IPS DF 6.9 (cell line): ENCODE measurements around the gene NPAS2.

Source experiments
- DNase-seq: peaks from one replicate; pipeline ENCODE4 v3.0.0-alpha.2; 2013; ENCODE audit warnings: low read depth, low spot score
- H3K27ac ChIP-seq: one replicate; pipeline ENCODE4 v1.5.1; 2013; ENCODE audit warnings: low read length, control low read depth
- H3K27me3 ChIP-seq: 2 replicates; pipeline ENCODE4 v1.6.1; 2013; ENCODE audit warnings: mild to moderate bottlenecking, low read length; ENCODE audit not compliant: control insufficient read depth, insufficient read depth
- H3K36me3 ChIP-seq: 2 replicates; pipeline ENCODE4 v1.6.1; 2013; ENCODE audit warnings: low read length; ENCODE audit not compliant: control insufficient read depth, insufficient read depth
- H3K4me1 ChIP-seq: 2 replicates; pipeline ENCODE4 v1.6.1; 2013; ENCODE audit warnings: low read length; ENCODE audit not compliant: control insufficient read depth, insufficient read depth
- H3K4me3 ChIP-seq: 2 replicates; pipeline ENCODE4 v1.5.1; 2013; ENCODE audit warnings: mild to moderate bottlenecking, low read length
- H3K9me3 ChIP-seq: 2 replicates; pipeline ENCODE4 v1.6.1; 2013; ENCODE audit warnings: low read length, inconsistent platforms; ENCODE audit not compliant: control insufficient read depth, insufficient read depth
- WGBS: extraction: QIAGEN DNeasy Blood & Tissue Kit; methylation state at CpG from one replicate; pipeline ENCODE4 v1.1.7; 2013; ENCODE audit warnings: mixed read lengths, missing lambda C conversion rate; ENCODE audit not compliant: insufficient read length, insufficient coverage; 5-methylcytosine and 5-hydroxymethylcytosine counted together

NPAS2 gene

DNA sequence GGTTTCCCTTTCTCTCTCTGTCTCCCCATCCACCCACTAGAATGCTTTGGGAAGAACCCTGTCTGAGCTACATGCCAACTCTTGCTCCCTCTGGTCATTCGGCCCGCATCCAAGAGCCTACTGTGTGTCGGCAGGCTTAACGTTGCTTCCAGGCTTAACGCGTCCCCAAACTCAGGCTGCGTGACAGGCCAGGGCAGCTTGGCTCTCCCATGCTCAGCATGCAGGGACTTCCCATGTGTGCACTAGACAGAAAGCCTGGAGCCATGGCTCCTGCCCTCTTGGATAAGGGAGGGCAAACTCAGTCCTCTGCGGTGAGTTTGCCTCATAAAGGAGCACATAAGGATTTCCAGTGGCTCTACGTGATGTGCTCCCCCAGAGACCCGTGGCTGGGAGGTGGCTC is 225.4 kb downstream of the NPAS2 start:
- DNase-seq = no peak
- no peaks in the 10 kb centered on the region for H3K27me3 ChIP-seq
- no CpG with 5 or more reads among the region's 10 CpGs for WGBS
- H3K36me3 ChIP-seq = no peaks in the 10 kb centered on the region; the same call in 1 of the 2 replicates
- no peak overlapping the region for H3K27ac ChIP-seq
- no peak overlapping the region for H3K4me3 ChIP-seq
- H3K4me1 ChIP-seq = peaks cover 4% of the 10 kb centered on the region
- H3K9me3 ChIP-seq = no peaks in the 10 kb centered on the region
